HCT116 (cell line): Measurements from ENCODE around the gene PRRC2C. TPM values are rescaled to one million over a fixed set of nuclear protein-coding genes. Genes with fewer than 3 reads are reported as not detected.

Experiments
- ATAC-seq: fragments of 200-7000 bp; cut with Tn5 transposase; 2 replicates; pipeline ENCODE4 v1.9.1; 2020; ENCODE audit warnings: mild to moderate bottlenecking, moderate library complexity
- BruUV-seq: library from RNA; stranded (reverse); fragments of 400-500 nt; replicated peaks from 2 replicates; lab custom pipeline; 2021; lab: Mats Ljungman, UMichigan
- CTCF ChIA-PET: fragments of 300-600 bp; sonication (Branson Sonifier 250); formaldehyde crosslinking; loops from one replicate; lab custom pipeline; 2021; ENCODE audit warnings: antibody characterized with exemption; lab: Charles Lee
- POLR2A ChIA-PET: fragments of 300-600, 350-600 bp; sonication (Branson Sonifier 250); formaldehyde crosslinking; loops from one replicate; lab custom pipeline; 2021; ENCODE audit warnings: antibody characterized with exemption; lab: Charles Lee
- RAD21 ChIA-PET, 2 experiments: fragments of 300-600 bp; sonication (Branson Sonifier 250); formaldehyde crosslinking; loops; one replicate each; lab custom pipeline; 2023; ENCODE audit warnings: low total read pairs in 2 of 2; ENCODE audit not compliant: uncharacterized antibody in 2 of 2, unreplicated experiment in 2 of 2, low non-redundant PET in 1 of 2; lab: Charles Lee
- DNase-seq: peaks from one replicate; pipeline ENCODE4 v3.0.0-alpha.2; 2010; ENCODE audit warnings: low read depth, low spot score
- H2AFZ ChIP-seq: fragments of 200-600 bp; shearing (Covaris generic), sonication (generic); 2 replicates; pipeline ENCODE4 v1.6.1; 2017; ENCODE audit warnings: low read depth, mixed run types, mixed read lengths, antibody characterized with exemption, low read length; ENCODE audit not compliant: poor library complexity, severe bottlenecking
- H3K27ac ChIP-seq: 2 replicates; pipeline ENCODE4 v1.5.1; 2012; ENCODE audit warnings: low read depth, low read length
- H3K27me3 ChIP-seq: fragments of 200-600 bp; sonication (generic); 2 replicates; pipeline ENCODE4 v1.6.1; 2016; ENCODE audit warnings: mixed run types, low read length, mixed read lengths; ENCODE audit not compliant: insufficient read depth
- H3K36me3 ChIP-seq, 2 experiments: fragments of 200-500 bp in 1 of 2; fragments of 200-600 bp in 1 of 2; sonication (Bioruptor generic) in 1 of 2; sonication (generic) in 1 of 2; 2 replicates each; pipeline versions ENCODE4 v1.5.1 to v1.6.1; 2014 to 2016; ENCODE audit warnings: low read length in 2 of 2, inconsistent platforms in 1 of 2, mixed read lengths in 1 of 2, mixed run types in 1 of 2; ENCODE audit not compliant: insufficient read depth in 2 of 2, control insufficient read depth in 1 of 2
- H3K4me1 ChIP-seq, 2 experiments: fragments of 200-600 bp in 1 of 2; sonication (generic) in 1 of 2; 2 replicates each; pipeline versions ENCODE4 v1.5.1 to v1.6.1; 2012 to 2017; ENCODE audit warnings: low read length in 2 of 2, inconsistent platforms in 1 of 2, mild to moderate bottlenecking in 1 of 2, mixed read lengths in 1 of 2, mixed run types in 1 of 2, moderate library complexity in 1 of 2; ENCODE audit not compliant: insufficient read depth in 2 of 2, control insufficient read depth in 1 of 2
- H3K4me2 ChIP-seq: fragments of 200-600 bp; sonication (generic); 2 replicates; pipeline ENCODE4 v1.6.1; 2017; ENCODE audit warnings: mixed run types, low read length, mixed read lengths
- H3K4me3 ChIP-seq, 2 experiments: fragments of 200-600 bp in 1 of 2; sonication (generic) in 1 of 2; replicated peaks in 1 of 2; 2 replicates each; pipeline ENCODE4 v1.5.1; 2011 to 2016; ENCODE audit warnings: low read length in 2 of 2, control low read depth in 1 of 2, low read depth in 1 of 2, mild to moderate bottlenecking in 1 of 2, mixed read lengths in 1 of 2, mixed run types in 1 of 2
- H3K79me2 ChIP-seq: fragments of 200-600 bp; sonication (generic); 2 replicates; pipeline ENCODE4 v1.6.1; 2017; ENCODE audit warnings: mild to moderate bottlenecking, mixed run types, low read length, moderate library complexity, mixed read lengths; ENCODE audit not compliant: insufficient read depth
- H3K9ac ChIP-seq: fragments of 200-600 bp; sonication (generic); 2 replicates; pipeline ENCODE4 v1.6.1; 2016; ENCODE audit warnings: low read length, mixed read lengths
- H3K9me2 ChIP-seq: fragments of 200-600 bp; sonication (generic), shearing (Covaris generic); 2 replicates; pipeline ENCODE4 v1.6.1; 2017; ENCODE audit warnings: mixed run types, mild to moderate bottlenecking, moderate library complexity; ENCODE audit not compliant: insufficient read depth
- H3K9me3 ChIP-seq, 2 experiments: fragments of 200-500 bp in 1 of 2; fragments of 200-600 bp in 1 of 2; sonication (Bioruptor generic) in 1 of 2; sonication (generic) in 1 of 2; 2 replicates each; pipeline ENCODE4 v1.6.1; 2014 to 2017; ENCODE audit warnings: low read length in 2 of 2, mixed read lengths in 2 of 2, inconsistent platforms in 1 of 2, low read depth in 1 of 2, mild to moderate bottlenecking in 1 of 2, mixed run types in 1 of 2, moderate library complexity in 1 of 2; ENCODE audit not compliant: control insufficient read depth in 1 of 2, insufficient read depth in 1 of 2
- H4K20me1 ChIP-seq: fragments of 200-600 bp; sonication (generic), shearing (Covaris generic); 2 replicates; pipeline ENCODE4 v1.6.1; 2017; ENCODE audit warnings: mixed run types, mild to moderate bottlenecking, moderate library complexity; ENCODE audit not compliant: insufficient read depth
- CBX3 ChIP-seq: IDR thresholded peaks from 2 replicates; pipeline ENCODE4 v1.6.1; 2012; ENCODE audit warnings: low read depth
- CEBPB ChIP-seq: IDR thresholded peaks from 2 replicates; pipeline ENCODE4 v1.6.1; 2012; ENCODE audit warnings: low read depth
- EGR1 ChIP-seq: IDR thresholded peaks from 2 replicates; pipeline ENCODE4 v1.6.1; 2012; ENCODE audit warnings: low read depth
- FOSL1 ChIP-seq: IDR thresholded peaks from 2 replicates; pipeline ENCODE4 v1.6.1; 2012; ENCODE audit warnings: low read depth
- JUND ChIP-seq: IDR thresholded peaks from 2 replicates; pipeline ENCODE4 v1.6.1; 2012
- POLR2A ChIP-seq: IDR thresholded peaks from 2 replicates; pipeline ENCODE4 v1.7.0; 2011; ENCODE audit warnings: borderline replicate concordance; ENCODE audit not compliant: insufficient read depth, insufficient read length; ENCODE audit errors: extremely low read depth
- TCF7L2 ChIP-seq: IDR thresholded peaks from 2 replicates; pipeline ENCODE4 v1.7.0; 2011; ENCODE audit warnings: borderline replicate concordance, inconsistent platforms; ENCODE audit not compliant: insufficient read depth, insufficient read length; ENCODE audit errors: extremely low read depth
- YY1 ChIP-seq: IDR thresholded peaks from 2 replicates; pipeline ENCODE4 v1.6.1; 2011; ENCODE audit warnings: low read length, low read depth, moderate library complexity, mild to moderate bottlenecking; ENCODE audit not compliant: insufficient replicate concordance; ENCODE audit errors: extremely low read depth
- ZNF274 ChIP-seq: fragments of 200-500 bp; sonication (Bioruptor generic); IDR thresholded peaks from 2 replicates; pipeline ENCODE4 v1.6.1; 2014; ENCODE audit warnings: mild to moderate bottlenecking, low read depth, low read length, inconsistent platforms
- intact Hi-C: fragments of 100-400 bp; cut with micrococcal nuclease; formaldehyde crosslinking; loops from 2 replicates; pipeline ENCODE4 v1.10.0; 2022
- total RNA-seq: library from RNA; stranded (reverse); gene quantifications from one replicate; pipeline ENCODE4 v1.2.1, GENCODE V29; 2021; ENCODE audit not compliant: unreplicated experiment
- TF ChIP-seq, protein P1 (sequence below): IDR thresholded peaks from 2 replicates; pipeline ENCODE4 v1.6.1; 2012

Gene PRRC2C
- total RNA-seq, 1 experiment from 2014 or later: 154 TPM

DNA sequence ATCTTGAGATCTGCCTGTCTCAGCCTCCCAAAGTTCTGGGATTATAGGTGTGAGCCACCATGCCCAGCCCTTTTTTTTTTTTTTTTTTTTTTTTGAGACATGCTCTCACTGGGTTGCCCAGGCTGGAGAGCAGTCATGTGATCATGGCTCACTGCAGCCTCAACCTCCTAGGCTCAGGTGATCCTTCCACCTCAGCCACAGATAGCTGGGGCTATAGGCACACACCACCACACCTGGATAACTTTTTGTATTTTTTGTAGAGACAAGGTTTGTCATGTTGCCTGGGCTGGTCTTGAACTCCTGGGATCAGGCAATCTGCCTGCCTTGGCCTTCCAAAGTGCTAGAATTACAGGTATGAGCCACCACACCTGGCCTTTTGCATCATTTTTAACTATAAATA, 17.7 kb upstream of the PRRC2C start:
- ChIA-PET POLR2A (no interaction called here), RAD21 (no interaction called here), CTCF (interaction anchor here (2.2 kb wide), 1 partner anchor 17 kb away, joined by 7 read pairs; the partner anchor contains the start of gene PRRC2C)
- no TSS peak for BruUV-seq
- H3K4me3 ChIP-seq: no peak overlapping the region
- DNase-seq: no peak
- peak overlapping the region; percentile 38; the same call in 1 of the 2 replicates for H3K4me2 ChIP-seq
- intact Hi-C loops: no loop called here
- H4K20me1 ChIP-seq: no peaks in the 10 kb centered on the region
- H3K27me3 ChIP-seq: no peaks in the 10 kb centered on the region
- H3K9me3 ChIP-seq: no peaks in the 10 kb centered on the region
- ATAC-seq: peak; percentile 46; the same call in 1 of the 2 replicates
- no peaks in the 10 kb centered on the region for H3K9me2 ChIP-seq
- H3K4me1 ChIP-seq: peaks cover 2 to 16% of the 10 kb centered on the region in 2 experiments; a peak in 2 of 4 replicates
- H3K36me3 ChIP-seq: no peaks in the 10 kb centered on the region
- no peaks in the 10 kb centered on the region for H3K79me2 ChIP-seq
- no peak for TF ChIP-seq CBX3
- TF ChIP-seq POLR2A: no peak
- no peak for TF ChIP-seq EGR1
- no peak for TF ChIP-seq ZNF274
- no peak overlapping the region for H3K27ac ChIP-seq
- peak overlapping the region; percentile 46 for H2AFZ ChIP-seq
- no peak overlapping the region for H3K9ac ChIP-seq

DNA sequence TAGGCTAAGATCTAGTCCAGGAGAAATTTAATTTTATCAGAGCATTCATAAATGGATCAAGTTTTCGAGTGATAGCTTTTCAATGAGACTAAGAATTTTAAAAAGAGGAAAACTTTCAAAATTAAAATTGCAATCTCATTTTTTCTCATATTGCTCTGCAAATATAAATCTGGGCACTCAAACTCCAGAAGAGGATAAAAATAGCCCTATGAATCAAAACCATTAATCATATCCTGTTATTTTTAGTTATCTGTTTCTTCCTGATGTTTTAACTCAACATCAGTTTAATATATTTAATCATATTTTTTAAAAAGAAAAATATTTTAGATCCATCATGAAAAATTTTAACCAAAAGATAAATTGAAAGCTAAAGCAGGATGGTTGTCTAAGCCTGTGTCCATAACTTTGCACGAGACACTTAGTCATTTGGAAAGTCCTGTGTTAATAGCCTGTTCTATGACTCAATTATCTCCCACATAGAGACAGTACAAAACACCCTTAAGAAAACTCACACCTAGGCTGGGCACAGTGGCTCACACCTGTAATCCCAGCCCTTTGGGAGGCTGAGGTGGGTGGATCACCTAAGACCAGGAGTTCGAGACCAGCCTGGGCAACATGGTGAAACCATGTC, 17.1 kb upstream of the PRRC2C start:
- intact Hi-C loops: no loop called here
- no peak overlapping the region for H3K27ac ChIP-seq
- ATAC-seq (peak; percentile 64), DNase-seq (peak; percentile 37)
- no peaks in the 10 kb centered on the region for H3K36me3 ChIP-seq
- CTCF ChIA-PET: interaction anchor here (2.2 kb wide), 1 partner anchor 17 kb away, joined by 7 read pairs; the partner anchor contains the start of gene PRRC2C
- H3K4me3 ChIP-seq: no peak overlapping the region
- no peaks in the 10 kb centered on the region for H3K27me3 ChIP-seq
- TF ChIP-seq YY1: no peak
- peak; percentile 51 for TF ChIP-seq CEBPB
- TF ChIP-seq FOSL1: peak; percentile 63
- peak; percentile 52 for TF ChIP-seq JUND
- TF ChIP-seq EGR1: peak; percentile 24; the same call in 1 of the 2 replicates
- TF ChIP-seq CBX3: peak; percentile 65; the same call in 1 of the 2 replicates
- TF ChIP-seq, protein P1, sequence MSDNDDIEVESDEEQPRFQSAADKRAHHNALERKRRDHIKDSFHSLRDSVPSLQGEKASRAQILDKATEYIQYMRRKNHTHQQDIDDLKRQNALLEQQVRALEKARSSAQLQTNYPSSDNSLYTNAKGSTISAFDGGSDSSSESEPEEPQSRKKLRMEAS: 0 out of 2 replicates have a peak, but pooled peaks have one; percentile 37
- TF ChIP-seq TCF7L2: no peak
- TF ChIP-seq, all 23 proteins: peak for 6
- Histone ChIP-seq H4K20me1 (no peaks in the 10 kb centered on the region), H3K4me1 (peaks cover 2 to 16% of the 10 kb centered on the region in 2 experiments; a peak in 2 of 4 replicates), H3K79me2 (no peaks in the 10 kb centered on the region), H3K9me2 (no peaks in the 10 kb centered on the region), H3K9ac (no peak overlapping the region), H2AFZ (peak overlapping the region; percentile 46), H3K4me2 (peak overlapping the region; percentile 38; the same call in 1 of the 2 replicates), H3K9me3 (no peaks in the 10 kb centered on the region)
- no TSS peak for BruUV-seq
- ChIA-PET RAD21 (no interaction called here), POLR2A (no interaction called here)
